Mesodermal cell (in vitro differentiated cells): ENCODE measurements around the gene IRF6.
A peak's percentile ranks its signal among the peaks of the same experiment; 100 is the strongest.

Source experiments
- H3K27ac ChIP-seq: 2 replicates; pipeline ENCODE4 v1.7.0; 2013; ENCODE audit warnings: mild to moderate bottlenecking, low read depth, low read length, moderate library complexity; ENCODE audit not compliant: severe bottlenecking
- H3K36me3 ChIP-seq: 2 replicates; pipeline ENCODE4 v1.7.1; 2013; ENCODE audit warnings: mild to moderate bottlenecking, low read length, moderate library complexity; ENCODE audit not compliant: control insufficient read depth, insufficient read depth
- H3K4me1 ChIP-seq: one replicate; pipeline ENCODE4 v1.7.1; 2013; ENCODE audit warnings: mild to moderate bottlenecking, low read length; ENCODE audit not compliant: insufficient read depth, control insufficient read depth, poor library complexity, severe bottlenecking
- H3K4me3 ChIP-seq: 2 replicates; pipeline ENCODE4 v1.7.0; 2013; ENCODE audit warnings: low read length, control low read depth, mild to moderate bottlenecking; ENCODE audit not compliant: insufficient read depth, poor library complexity, severe bottlenecking; ENCODE audit errors: extremely low read depth
- H3K9me3 ChIP-seq: 2 replicates; pipeline ENCODE4 v1.7.1; 2013; ENCODE audit warnings: mild to moderate bottlenecking, low read length, moderate library complexity; ENCODE audit not compliant: control insufficient read depth
- WGBS, 2 experiments: methylation state at CpG; one replicate each; pipeline ENCODE4 v1.1.5; 2013; ENCODE audit warnings: missing lambda C conversion rate in 2 of 2; ENCODE audit not compliant: insufficient coverage in 2 of 2; 5-methylcytosine and 5-hydroxymethylcytosine counted together

IRF6 gene

GRCh38 chr1:209790286-209791193, 15.4 kb downstream of the IRF6 start:
- Histone ChIP-seq H3K9me3 (no peaks in the 10 kb centered on the region), H3K27ac (peak overlapping the region; percentile 23), H3K36me3 (no peaks in the 10 kb centered on the region), H3K4me3 (no peak overlapping the region), H3K4me1 (peaks cover 6% of the 10 kb centered on the region)
- WGBS, 2 experiments, result 82 to 86% methylated on average over 10 of the region's 10 CpGs

GRCh38 chr1:209789245-209789644, 16.7 kb downstream of the IRF6 start:
- Histone ChIP-seq H3K36me3 (no peaks in the 10 kb centered on the region), H3K4me3 (no peak overlapping the region), H3K9me3 (peaks cover 6% of the 10 kb centered on the region), H3K27ac (no peak overlapping the region), H3K4me1 (peaks cover 6% of the 10 kb centered on the region)
- WGBS, 2 experiments, result no CpG with 5 or more reads among the region's 1 CpG

GRCh38 chr1:209787551-209787950, 18.4 kb downstream of the IRF6 start:
- Histone ChIP-seq H3K9me3 (peaks cover 6% of the 10 kb centered on the region), H3K27ac (no peak overlapping the region), H3K4me3 (no peak overlapping the region), H3K4me1 (peaks cover 10% of the 10 kb centered on the region), H3K36me3 (peaks cover 6% of the 10 kb centered on the region)
- WGBS, 2 experiments, result 67% methylated on average over 1 of the region's 2 CpGs; no CpG with 5 or more reads in 1 of the 2 experiments

DNA sequence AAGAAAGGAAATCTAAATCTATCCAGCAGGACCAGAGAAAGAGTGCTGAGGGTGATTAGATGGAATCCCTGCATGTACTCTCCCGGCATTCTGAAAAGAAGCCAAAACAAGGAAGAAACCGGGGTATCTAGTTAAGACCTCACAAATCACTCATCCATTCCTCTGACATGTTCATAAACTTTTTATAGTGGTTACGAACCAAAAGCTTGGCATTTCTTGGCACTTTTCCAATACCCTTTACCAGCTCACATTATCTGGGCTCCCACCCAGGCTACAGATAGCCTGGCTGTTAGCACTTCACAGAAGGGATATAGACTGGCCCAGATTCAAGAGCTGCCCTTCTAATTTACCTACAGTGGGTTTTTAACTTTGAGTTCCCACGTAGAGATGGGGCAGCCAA, 19.8 kb downstream of the IRF6 start:
- Histone ChIP-seq H3K4me1 (peaks cover 10% of the 10 kb centered on the region), H3K4me3 (no peak overlapping the region), H3K36me3 (peaks cover 12% of the 10 kb centered on the region), H3K27ac (no peak overlapping the region), H3K9me3 (peaks cover 6% of the 10 kb centered on the region)
- WGBS, 2 experiments, result 50 to 63% methylated on average over 2 to 4 of the region's 4 CpGs

- Histone ChIP-seq H3K4me3 (no peak overlapping the region), H3K36me3 (peaks cover 13% of the 10 kb centered on the region), H3K9me3 (peaks cover 6% of the 10 kb centered on the region), H3K27ac (no peak overlapping the region), H3K4me1 (peaks cover 8% of the 10 kb centered on the region)
- WGBS, 2 experiments, result 100% methylated on average over 3 of the region's 4 CpGs; no CpG with 5 or more reads in 1 of the 2 experiments
Measured at GRCh38 chr1:209785592-209785991, 20.4 kb downstream of the IRF6 start.

GRCh38 chr1:209784265-209785169, 21.4 kb downstream of the IRF6 start, which contains the start of gene C1orf74:
C1orf74 (minus strand) TSS chr1:209784559; CDS start chr1:209783634, 925 bp downstream.
- Histone ChIP-seq H3K4me1 (peaks cover 5% of the 10 kb centered on the region), H3K9me3 (peaks cover 6% of the 10 kb centered on the region), H3K36me3 (peaks cover 13% of the 10 kb centered on the region), H3K27ac (peak within 1 kb of the TSS; percentile 64), H3K4me3 (peak within 1 kb of the TSS; percentile 61)
- WGBS, 2 experiments, result 2 to 3% methylated on average over 32 to 42 of the region's 48 CpGs

DNA sequence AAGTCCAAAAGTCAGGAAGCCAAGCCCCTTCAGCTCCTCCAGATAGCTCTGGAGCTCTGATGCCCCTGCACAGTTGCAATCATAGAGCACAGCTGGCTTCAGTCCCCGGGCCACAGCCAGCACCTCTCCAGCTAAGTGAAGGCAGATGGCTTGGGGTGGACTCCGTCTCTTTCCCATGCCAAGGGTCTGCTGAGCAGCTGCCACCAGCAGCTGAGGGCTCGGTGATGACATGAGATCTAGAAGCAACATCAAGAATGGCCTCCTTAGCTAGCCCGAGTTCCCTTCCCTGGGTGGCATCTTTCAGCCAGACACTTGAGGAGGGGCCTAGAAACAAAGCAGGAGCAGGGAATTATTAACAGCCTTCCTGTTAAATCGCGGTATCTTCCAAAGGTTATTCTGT, 22.6 kb downstream of the IRF6 start:
- H3K36me3 ChIP-seq, result peaks cover 13% of the 10 kb centered on the region
- H3K4me3 ChIP-seq, result peak overlapping the region; percentile 61
- H3K9me3 ChIP-seq, result peaks cover 6% of the 10 kb centered on the region
- H3K27ac ChIP-seq, result no peak overlapping the region
- H3K4me1 ChIP-seq, result peaks cover 5% of the 10 kb centered on the region
- 87 to 93% methylated on average over 6 of the region's 6 CpGs for WGBS, 2 experiments

- H3K9me3 ChIP-seq, result peaks cover 6% of the 10 kb centered on the region
- H3K27ac ChIP-seq, result no peak overlapping the region
- H3K4me1 ChIP-seq, result peaks cover 5% of the 10 kb centered on the region
- WGBS, 2 experiments, result 73 to 78% methylated on average over 3 to 4 of the region's 4 CpGs
- no peak overlapping the region for H3K4me3 ChIP-seq
- peaks cover 13% of the 10 kb centered on the region for H3K36me3 ChIP-seq
Measured at GRCh38 chr1:209780268-209780667, 25.7 kb downstream of the IRF6 start.

GRCh38 chr1:209778102-209778501, 27.8 kb downstream of the IRF6 start:
- Histone ChIP-seq H3K27ac (no peak overlapping the region), H3K4me3 (no peak overlapping the region), H3K4me1 (peaks cover 8% of the 10 kb centered on the region), H3K36me3 (peaks cover 13% of the 10 kb centered on the region), H3K9me3 (no peaks in the 10 kb centered on the region)
- WGBS, 2 experiments, result 82 to 90% methylated on average over 1 of the region's 1 CpG

DNA sequence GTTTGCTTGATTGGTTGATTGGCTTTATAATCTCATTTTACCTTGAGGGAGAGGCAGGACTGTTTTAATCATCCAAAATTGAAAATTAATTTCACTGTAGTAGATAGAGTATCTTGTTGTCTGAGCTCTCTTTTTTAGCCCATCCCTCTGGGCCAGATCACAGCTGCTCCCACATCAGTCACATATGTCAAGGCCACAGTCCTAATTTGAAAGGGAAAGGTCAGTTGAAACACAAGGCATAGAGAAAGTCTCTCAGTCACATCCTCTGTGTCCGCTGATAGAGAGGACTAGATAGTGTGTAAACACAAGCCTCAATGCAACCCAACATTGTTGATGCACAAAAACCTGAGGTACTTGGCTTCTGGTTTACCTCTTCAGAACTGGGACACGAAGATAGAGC, 28.4 kb downstream of the IRF6 start:
- no peak overlapping the region for H3K27ac ChIP-seq
- H3K4me3 ChIP-seq, result no peak overlapping the region
- no peaks in the 10 kb centered on the region for H3K9me3 ChIP-seq
- 100% methylated on average over 1 to 2 of the region's 2 CpGs for WGBS, 2 experiments
- H3K4me1 ChIP-seq, result peaks cover 8% of the 10 kb centered on the region
- peaks cover 7% of the 10 kb centered on the region for H3K36me3 ChIP-seq
